ENCODE data around the gene ADCY1.

Gene ADCY1

GRCh38 chr7:45695249-45695995 is 121.3 kb downstream of the ADCY1 start:
- DNase-seq (ENCODE audit: low spot score in 2 of 2) (no peak), ATAC-seq (ENCODE audit: low read depth) (no peak)
- no peaks in the 10 kb centered on the region for H3K4me1 Mint-ChIP-seq
- H3K4me3 Mint-ChIP-seq, result no peak overlapping the region
- no peaks in the 10 kb centered on the region for H3K36me3 Mint-ChIP-seq
- H3K9me3 Mint-ChIP-seq, result no peaks in the 10 kb centered on the region
- H3K27me3 Mint-ChIP-seq, result no peaks in the 10 kb centered on the region
- no peak overlapping the region for H3K27ac Mint-ChIP-seq

DNA sequence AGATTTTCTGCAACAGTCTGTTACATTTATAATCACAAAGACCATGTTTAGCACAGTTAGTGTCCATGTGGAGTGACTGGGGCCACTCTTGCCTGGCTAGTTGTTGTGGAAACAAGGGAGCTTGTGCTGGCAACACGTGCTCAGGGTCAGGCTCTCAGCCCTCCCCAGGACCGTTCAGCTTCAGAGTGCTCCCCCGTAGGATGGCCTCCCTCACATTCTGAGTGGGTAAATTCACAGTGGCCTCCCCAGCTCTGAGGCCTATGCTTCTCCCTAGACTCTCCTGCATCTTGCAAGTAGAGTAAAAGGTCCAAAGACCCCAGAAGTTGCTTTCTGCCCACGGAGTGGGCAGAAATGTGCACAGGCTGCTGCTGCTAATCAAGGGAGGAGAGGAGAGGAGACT is 122.3 kb downstream of the ADCY1 start:
- Mint-ChIP-seq H3K36me3 (no peaks in the 10 kb centered on the region), H3K9me3 (no peaks in the 10 kb centered on the region), H3K4me3 (no peak overlapping the region), H3K27ac (no peak overlapping the region), H3K4me1 (no peaks in the 10 kb centered on the region), H3K27me3 (no peaks in the 10 kb centered on the region)
- no peak for DNase-seq (ENCODE audit: low spot score in 2 of 2)
- no peak for ATAC-seq (ENCODE audit: low read depth)

DNA sequence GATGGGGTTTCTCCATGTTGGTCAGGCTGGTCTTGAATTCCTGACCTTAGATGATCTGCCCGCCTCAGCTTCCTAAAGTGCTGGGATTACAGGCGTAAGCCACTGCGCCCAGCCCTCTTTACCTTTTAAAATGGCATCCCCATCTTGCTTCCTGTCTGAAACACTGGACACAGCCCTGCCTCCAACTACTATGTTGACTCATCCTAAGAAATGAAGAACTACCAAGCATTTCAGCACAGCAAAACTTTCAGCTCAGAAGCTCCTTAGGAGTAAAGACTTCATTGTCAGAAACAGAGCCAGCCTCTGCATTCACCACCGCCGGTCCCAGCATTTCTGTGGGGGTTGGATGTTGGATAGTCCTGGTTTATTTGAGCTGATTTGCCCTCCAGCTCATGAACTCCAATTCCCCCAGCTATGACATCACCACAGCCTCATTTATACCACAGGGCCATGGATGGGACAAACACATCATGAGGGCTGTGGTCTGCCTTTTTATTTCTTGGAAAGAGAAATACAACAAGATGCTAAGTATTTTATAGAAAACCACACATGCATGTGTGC is 123.5 kb downstream of the ADCY1 start:
- H3K27me3 Mint-ChIP-seq, result no peaks in the 10 kb centered on the region
- H3K4me1 Mint-ChIP-seq, result no peaks in the 10 kb centered on the region
- ATAC-seq (ENCODE audit: low read depth), result no peak
- no peak for DNase-seq (ENCODE audit: low spot score in 2 of 2)
- H3K4me3 Mint-ChIP-seq, result no peak overlapping the region
- no peaks in the 10 kb centered on the region for H3K9me3 Mint-ChIP-seq
- no peak overlapping the region for H3K27ac Mint-ChIP-seq
- H3K36me3 Mint-ChIP-seq, result no peaks in the 10 kb centered on the region

DNA sequence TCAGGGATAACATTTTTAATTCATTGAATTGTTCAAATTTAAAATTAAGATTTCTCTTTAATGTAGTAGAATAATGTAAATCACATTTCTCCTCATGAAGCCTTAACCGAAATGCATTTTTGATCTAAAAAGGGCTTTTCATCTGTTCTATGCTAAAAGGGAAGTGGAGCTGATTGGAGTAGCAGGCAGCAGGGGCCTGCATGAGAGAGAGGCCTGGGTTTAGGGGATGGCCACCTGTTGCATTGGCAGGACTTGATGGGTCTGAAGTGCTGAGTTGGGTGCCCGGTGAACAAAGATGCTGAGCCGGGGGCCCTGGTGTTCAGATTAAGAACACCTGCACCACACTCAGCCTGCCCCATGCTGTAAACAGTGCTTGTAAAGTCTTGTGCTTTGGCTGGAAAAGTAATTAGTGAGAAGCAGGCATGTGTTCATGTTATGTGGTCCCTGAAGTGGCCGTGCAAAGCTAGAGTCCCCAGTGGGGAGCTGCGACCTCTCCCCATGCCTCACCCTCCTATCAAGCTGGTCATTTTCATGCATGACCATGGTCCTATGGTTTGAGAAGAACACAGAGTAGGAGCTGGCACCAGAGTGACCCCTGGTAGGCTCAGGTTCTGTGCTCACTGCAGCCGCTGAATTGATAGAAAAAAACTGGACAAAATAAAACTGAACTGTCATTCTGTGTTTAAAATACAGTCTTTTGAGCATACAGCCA is 124.3 kb downstream of the ADCY1 start:
- Mint-ChIP-seq H3K4me1 (no peaks in the 10 kb centered on the region), H3K27me3 (peaks cover 4% of the 10 kb centered on the region), H3K9me3 (no peaks in the 10 kb centered on the region), H3K36me3 (no peaks in the 10 kb centered on the region), H3K4me3 (no peak overlapping the region), H3K27ac (no peak overlapping the region)
- no peak for ATAC-seq (ENCODE audit: low read depth)
- no peak for DNase-seq (ENCODE audit: low spot score in 2 of 2)

DNA sequence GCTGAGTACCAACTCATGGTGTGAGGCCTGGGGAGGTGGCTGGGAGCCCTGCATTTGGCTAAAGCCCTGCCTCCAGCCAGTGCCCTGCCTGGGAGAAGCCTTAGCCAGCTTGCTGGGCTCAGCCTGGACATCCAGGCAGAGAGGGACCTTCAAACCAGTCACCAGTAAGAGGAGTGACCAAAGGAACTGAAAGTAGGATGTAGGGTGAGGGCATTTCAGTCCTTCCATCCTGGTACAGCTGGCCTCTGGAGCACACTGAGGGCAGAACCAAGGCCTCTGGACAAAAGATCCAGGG is 124.8 kb downstream of the ADCY1 start:
- Mint-ChIP-seq H3K27me3 (peaks cover 4% of the 10 kb centered on the region), H3K4me1 (no peaks in the 10 kb centered on the region), H3K4me3 (no peak overlapping the region), H3K9me3 (no peaks in the 10 kb centered on the region), H3K36me3 (no peaks in the 10 kb centered on the region), H3K27ac (no peak overlapping the region)
- no peak for ATAC-seq (ENCODE audit: low read depth)
- DNase-seq (ENCODE audit: low spot score in 2 of 2), result no peak

DNA sequence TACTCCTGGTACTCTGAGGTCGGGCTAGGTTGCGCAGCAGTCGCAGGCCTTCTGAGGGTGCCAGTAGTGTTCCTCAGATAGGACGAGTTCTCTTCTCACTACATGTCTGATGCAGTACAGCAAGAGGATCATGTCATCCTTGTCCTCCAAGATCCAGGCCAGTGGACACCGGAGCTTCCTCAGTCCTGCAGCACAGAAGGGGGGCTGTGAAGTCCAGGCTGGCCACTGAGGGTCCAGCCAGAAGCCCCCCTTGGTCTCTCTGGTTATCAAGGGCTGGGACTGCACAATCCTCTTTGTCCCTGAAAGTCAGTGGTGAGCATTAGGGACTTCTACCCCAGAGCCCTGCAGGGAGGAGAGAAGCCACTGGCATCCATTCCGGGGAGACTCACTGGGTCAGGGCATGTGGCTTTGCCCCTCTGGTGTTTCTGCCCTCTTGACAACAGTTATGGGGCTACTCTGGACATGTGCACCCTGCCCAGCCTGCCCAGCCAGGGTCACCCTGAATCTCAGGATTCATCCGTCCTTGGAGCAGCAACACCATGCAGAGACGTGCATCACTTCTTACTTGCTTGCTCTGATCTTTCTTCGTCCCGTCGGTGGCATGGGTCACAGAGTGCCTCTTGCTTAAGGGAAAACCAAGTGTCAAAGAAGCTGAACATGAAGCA is 125.7 kb downstream of the ADCY1 start:
- H3K36me3 Mint-ChIP-seq, result no peaks in the 10 kb centered on the region
- H3K27me3 Mint-ChIP-seq, result peaks cover 4% of the 10 kb centered on the region
- no peaks in the 10 kb centered on the region for H3K9me3 Mint-ChIP-seq
- DNase-seq (ENCODE audit: low spot score in 2 of 2), result no peak
- no peak for ATAC-seq (ENCODE audit: low read depth)
- H3K27ac Mint-ChIP-seq, result no peak overlapping the region
- H3K4me1 Mint-ChIP-seq, result no peaks in the 10 kb centered on the region
- no peak overlapping the region for H3K4me3 Mint-ChIP-seq

DNA sequence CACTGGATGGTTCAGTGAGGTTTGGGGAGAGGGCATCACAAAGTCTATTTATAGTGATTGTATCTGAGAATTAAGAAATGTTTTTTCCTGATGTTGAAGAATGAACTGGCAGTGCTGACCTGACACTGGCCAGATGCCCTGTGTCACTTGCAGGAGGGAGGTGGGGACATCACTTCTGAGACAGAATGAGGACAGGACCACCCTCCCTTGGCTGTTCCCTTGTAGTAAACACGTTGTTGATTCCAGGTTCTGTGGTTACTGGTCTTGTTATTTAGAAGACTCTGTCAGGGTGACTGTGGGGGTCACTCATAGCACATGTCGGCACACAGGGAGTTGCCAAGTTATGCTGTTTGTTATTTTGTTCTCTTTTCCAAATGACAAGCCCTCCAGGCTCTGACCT is 126.4 kb downstream of the ADCY1 start:
- no peak overlapping the region for H3K4me3 Mint-ChIP-seq
- no peaks in the 10 kb centered on the region for H3K36me3 Mint-ChIP-seq
- no peaks in the 10 kb centered on the region for H3K4me1 Mint-ChIP-seq
- no peak overlapping the region for H3K27ac Mint-ChIP-seq
- ATAC-seq (ENCODE audit: low read depth) (no peak), DNase-seq (ENCODE audit: low spot score in 2 of 2) (no peak)
- H3K27me3 Mint-ChIP-seq, result peaks cover 4% of the 10 kb centered on the region
- H3K9me3 Mint-ChIP-seq, result no peaks in the 10 kb centered on the region

GRCh38 chr7:45701701-45702510 is 127.7 kb downstream of the ADCY1 start:
- no peak overlapping the region for H3K4me3 Mint-ChIP-seq
- no peaks in the 10 kb centered on the region for H3K36me3 Mint-ChIP-seq
- H3K27me3 Mint-ChIP-seq, result peaks cover 4% of the 10 kb centered on the region
- DNase-seq (ENCODE audit: low spot score in 2 of 2) (no peak), ATAC-seq (ENCODE audit: low read depth) (no peak)
- no peak overlapping the region for H3K27ac Mint-ChIP-seq
- H3K9me3 Mint-ChIP-seq, result no peaks in the 10 kb centered on the region
- H3K4me1 Mint-ChIP-seq, result no peaks in the 10 kb centered on the region

DNA sequence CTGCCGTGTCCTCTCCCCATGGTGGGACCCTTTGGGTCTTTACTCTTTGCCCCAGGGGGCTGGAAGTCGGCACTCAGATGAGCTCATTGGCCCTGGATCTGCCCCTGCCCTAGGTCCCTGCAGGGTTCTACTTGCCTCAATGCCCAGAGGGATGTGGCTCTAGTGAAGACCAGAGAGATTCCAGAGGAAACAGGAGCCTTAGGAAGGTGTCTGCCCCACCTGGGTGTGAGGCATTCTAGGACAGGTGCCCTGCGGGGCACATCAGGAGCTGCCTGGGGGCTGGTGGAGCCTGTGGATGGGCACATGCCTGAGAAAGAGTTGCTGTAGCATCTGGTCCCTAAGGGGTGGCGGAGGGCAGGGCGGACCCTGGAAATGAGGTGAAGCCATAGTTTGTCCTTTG is 128.6 kb downstream of the ADCY1 start:
- ATAC-seq (ENCODE audit: low read depth) (no peak), DNase-seq (ENCODE audit: low spot score in 2 of 2) (no peak)
- H3K27ac Mint-ChIP-seq, result no peak overlapping the region
- H3K9me3 Mint-ChIP-seq, result no peaks in the 10 kb centered on the region
- no peak overlapping the region for H3K4me3 Mint-ChIP-seq
- H3K4me1 Mint-ChIP-seq, result no peaks in the 10 kb centered on the region
- H3K36me3 Mint-ChIP-seq, result no peaks in the 10 kb centered on the region
- peaks cover 4% of the 10 kb centered on the region for H3K27me3 Mint-ChIP-seq

DNA sequence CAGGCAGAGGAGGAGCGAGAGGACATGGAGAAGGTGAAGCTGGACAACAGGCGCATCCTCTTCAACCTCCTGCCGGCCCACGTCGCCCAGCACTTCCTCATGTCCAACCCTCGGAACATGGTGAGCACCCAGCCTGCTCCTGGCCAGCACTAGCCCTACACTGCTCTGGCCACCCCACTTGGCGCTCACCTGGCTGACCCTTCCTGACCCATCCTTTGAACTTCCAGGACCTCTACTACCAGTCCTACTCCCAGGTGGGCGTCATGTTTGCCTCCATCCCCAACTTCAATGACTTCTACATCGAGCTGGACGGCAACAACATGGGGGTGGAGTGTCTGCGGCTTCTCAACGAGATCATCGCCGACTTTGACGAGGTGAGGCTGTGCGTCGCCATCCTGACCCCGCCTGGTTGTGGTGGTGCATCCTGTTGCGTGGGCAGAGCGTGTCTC is 129.2 kb downstream of the ADCY1 start:
- H3K27ac Mint-ChIP-seq, result no peak overlapping the region
- H3K36me3 Mint-ChIP-seq, result no peaks in the 10 kb centered on the region
- H3K4me1 Mint-ChIP-seq, result no peaks in the 10 kb centered on the region
- ATAC-seq (ENCODE audit: low read depth), result no peak
- peaks cover 4% of the 10 kb centered on the region for H3K27me3 Mint-ChIP-seq
- DNase-seq (ENCODE audit: low spot score in 2 of 2), result no peak
- H3K9me3 Mint-ChIP-seq, result no peaks in the 10 kb centered on the region
- no peak overlapping the region for H3K4me3 Mint-ChIP-seq

GRCh38 chr7:45703911-45704682 is 129.9 kb downstream of the ADCY1 start:
- ATAC-seq (ENCODE audit: low read depth) (no peak), DNase-seq (ENCODE audit: low spot score in 2 of 2) (no peak)
- no peaks in the 10 kb centered on the region for H3K36me3 Mint-ChIP-seq
- H3K9me3 Mint-ChIP-seq, result no peaks in the 10 kb centered on the region
- no peak overlapping the region for H3K27ac Mint-ChIP-seq
- no peak overlapping the region for H3K4me3 Mint-ChIP-seq
- H3K4me1 Mint-ChIP-seq, result no peaks in the 10 kb centered on the region
- H3K27me3 Mint-ChIP-seq, result peaks cover 4% of the 10 kb centered on the region

- ATAC-seq (ENCODE audit: low read depth), result no peak
- no peak for DNase-seq (ENCODE audit: low spot score in 2 of 2)
- H3K27me3 Mint-ChIP-seq, result peaks cover 4% of the 10 kb centered on the region
- H3K9me3 Mint-ChIP-seq, result no peaks in the 10 kb centered on the region
- no peaks in the 10 kb centered on the region for H3K4me1 Mint-ChIP-seq
- no peak overlapping the region for H3K27ac Mint-ChIP-seq
- no peaks in the 10 kb centered on the region for H3K36me3 Mint-ChIP-seq
- no peak overlapping the region for H3K4me3 Mint-ChIP-seq
Measured at GRCh38 chr7:45704683-45705016, 130.5 kb downstream of the ADCY1 start.

Measured in memory B cell (primary cell).